Gastrocnemius medialis (tissue), 4 donors: Measurements from ENCODE around the gene RPA3. TPM values are rescaled to one million over a fixed set of nuclear protein-coding genes. Genes with fewer than 3 reads are reported as not detected.

ENCODE experiments used
- ATAC-seq, 2 donors: fragments of 150-250 bp; one replicate each; pipeline ENCODE4 v1.9.1; 2016
- DNase-seq, 2 donors: peaks; one replicate each; pipeline ENCODE4 v3.0.0-alpha.2; 2019
- H3K27ac ChIP-seq, 4 donors: fragments of 200-600 bp; sonication (generic); 1 replicate in 1 of 4; 2 replicates in 3 of 4; pipeline ENCODE4 v1.5.1; 2016 to 2018; ENCODE audit warnings: mild to moderate bottlenecking in 2 of 4, moderate library complexity in 1 of 4
- H3K27me3 ChIP-seq, 3 donors: fragments of 200-600 bp; sonication (generic) in 2 of 3; 1 replicate in 1 of 3; 2 replicates in 2 of 3; pipeline versions ENCODE4 v1.5.1 to v1.6.0; 2016 to 2019; ENCODE audit warnings: mild to moderate bottlenecking in 1 of 3, moderate library complexity in 1 of 3
- H3K36me3 ChIP-seq, 2 donors: fragments of 200-600 bp; sonication (generic) in 1 of 2; one replicate each; pipeline ENCODE4 v1.5.1; 2017 to 2018
- H3K4me1 ChIP-seq, 2 donors: fragments of 200-600 bp; sonication (generic) in 1 of 2; one replicate each; pipeline ENCODE4 v1.5.1; 2016 to 2017; ENCODE audit warnings: mild to moderate bottlenecking in 2 of 2
- H3K4me3 ChIP-seq, 4 donors: fragments of 200-600 bp; sonication (generic) in 3 of 4; 1 replicate in 1 of 4; 2 replicates in 3 of 4; pipeline ENCODE4 v1.5.1; 2016 to 2019; ENCODE audit warnings: mild to moderate bottlenecking in 2 of 4
- H3K9me3 ChIP-seq, 3 donors: fragments of 200-600 bp; sonication (generic) in 2 of 3; 1 replicate in 1 of 3; 2 replicates in 2 of 3; pipeline ENCODE4 v1.5.1; 2016 to 2019
- CTCF ChIP-seq, 5 experiments: fragments of 450-650 bp in 3 of 5; fragments of 200-600 bp in 2 of 5; sonication (generic) in 2 of 5; IDR thresholded peaks in 4 of 5; conservative IDR thresholded peaks in 1 of 5; 1 replicate in 4 of 5; 2 replicates in 1 of 5; pipeline ENCODE4 v1.5.1; 2016 to 2019; ENCODE audit warnings: antibody characterized with exemption in 5 of 5, mild to moderate bottlenecking in 3 of 5, moderate library complexity in 3 of 5
- POLR2A ChIP-seq, 2 donors: fragments of 450-650 bp; IDR thresholded peaks; one replicate each; pipeline ENCODE4 v1.6.1; 2017; ENCODE audit warnings: antibody characterized with exemption in 2 of 2, mild to moderate bottlenecking in 2 of 2, moderate library complexity in 2 of 2
- in situ Hi-C, 4 donors: fragments of 200-750 bp; cut with MboI; loops; one replicate each; pipeline versions ENCODE4 v1.15.0 to v1.8.0; 2017; ENCODE audit warnings: low sequenced_read_pairs in 4 of 4
- intact Hi-C: fragments of 100-400 bp; cut with DNase I; formaldehyde crosslinking; loops from one replicate; pipeline ENCODE4 v1.15.1; 2023; ENCODE audit warnings: low total_unique reads
- total RNA-seq, 4 donors: library from RNA; depleted of rRNA; stranded (reverse); fragments of >200 nt; gene quantifications; one replicate each; pipeline versions ENCODE4 v1.1.0 to v1.2.3, GENCODE V29; 2016

RPA3 gene
- total RNA-seq, 4 donors from 2014 or later = 4.7 to 14.3 (median 12.5) TPM

GRCh38 chr7:7650682-7651206 is 67.7 kb downstream of the RPA3 start:
- in situ Hi-C loops = loop anchor here in 1 of 4 donors (25.0 kb wide), 1 partner anchor 562 kb away; no protein-coding TSS in a partner anchor

GRCh38 chr7:7647495-7648036 is 70.8 kb downstream of the RPA3 start:
- Histone ChIP-seq H3K9me3 (no peaks in the 10 kb centered on the region), H3K36me3 (no peaks in the 10 kb centered on the region), H3K27me3 (no peaks in the 10 kb centered on the region), H3K4me3 (no peak overlapping the region), H3K27ac (no peak overlapping the region), H3K4me1 (no peaks in the 10 kb centered on the region)
- TF ChIP-seq CTCF (IDR thresholded peaks at IDR 0.05 in 4 of 5, conservative IDR thresholded peaks at IDR 0.05 in 1 of 5) = no peak
- TF ChIP-seq POLR2A (IDR thresholded peaks at IDR 0.05) = no peak
- in situ Hi-C loops = loop anchor here in 2 of 4 donors (10.0 to 25.0 kb wide), 2 partner anchors 63 to 315 kb away; partner anchors contain the start of gene GLCCI1 (in 1 of the 2)
- ATAC-seq (no peak), DNase-seq (no peak)
- intact Hi-C loops = no loop called here

More at GRCh38 chr7:7650682-7651206, 67.7 kb downstream of the RPA3 start:
- H3K27ac ChIP-seq = no peak overlapping the region
- no peak for TF ChIP-seq POLR2A (IDR thresholded peaks at IDR 0.05)
- TF ChIP-seq CTCF (IDR thresholded peaks at IDR 0.05 in 4 of 5, conservative IDR thresholded peaks at IDR 0.05 in 1 of 5) = no peak
- no peaks in the 10 kb centered on the region for H3K36me3 ChIP-seq
- ATAC-seq = no peak
- no peaks in the 10 kb centered on the region for H3K9me3 ChIP-seq
- intact Hi-C loops = no loop called here
- H3K4me1 ChIP-seq = peaks cover 7 to 15% of the 10 kb centered on the region in 2 donors
- H3K27me3 ChIP-seq = no peaks in the 10 kb centered on the region
- H3K4me3 ChIP-seq = no peak overlapping the region
- no peak for DNase-seq

- no peak for DNase-seq
- ATAC-seq = no peak
- H3K36me3 ChIP-seq = peaks cover 0 to 3% of the 10 kb centered on the region in 2 donors
- TF ChIP-seq POLR2A (IDR thresholded peaks at IDR 0.05) (no peak), CTCF (IDR thresholded peaks at IDR 0.05 in 4 of 5, conservative IDR thresholded peaks at IDR 0.05 in 1 of 5) (no peak)
- in situ Hi-C loops (loop anchor here in 2 of 4 donors (10.0 to 25.0 kb wide), 2 partner anchors 57 to 320 kb away; partner anchors contain the start of gene GLCCI1 (in 1 of the 2)), intact Hi-C loops (loop anchor here (5.0 kb wide), 3 partner anchors 45 to 460 kb away; partner anchors contain the start of genes C1GALT1 and GLCCI1)
- H3K4me1 ChIP-seq = peaks cover 12 to 16% of the 10 kb centered on the region in 2 donors
- no peaks in the 10 kb centered on the region for H3K27me3 ChIP-seq
- H3K4me3 ChIP-seq = no peak overlapping the region
- no peaks in the 10 kb centered on the region for H3K9me3 ChIP-seq
- H3K27ac ChIP-seq = no peak overlapping the region
These were observed 76.3 kb downstream of the RPA3 start for GRCh38 chr7:7642081-7642480.

- in situ Hi-C loops = loop anchor here in 2 of 4 donors (10.0 to 25.0 kb wide), 2 partner anchors 56 to 321 kb away; partner anchors contain the start of gene GLCCI1 (in 1 of the 2)
- intact Hi-C loops = loop anchor here (2.0 to 5.0 kb wide), 4 partner anchors 46 to 459 kb away; partner anchors contain the start of genes C1GALT1, GLCCI1 and MIOS
- H3K4me1 ChIP-seq = peaks cover 12 to 16% of the 10 kb centered on the region in 2 donors
- peaks cover 0 to 6% of the 10 kb centered on the region in 2 donors for H3K36me3 ChIP-seq
- TF ChIP-seq CTCF (IDR thresholded peaks at IDR 0.05 in 4 of 5, conservative IDR thresholded peaks at IDR 0.05 in 1 of 5) (no peak), POLR2A (IDR thresholded peaks at IDR 0.05) (no peak)
- peak overlapping the region; percentile 81 to 97 (median 90) for H3K4me3 ChIP-seq
- H3K27ac ChIP-seq = peak overlapping the region; percentile 86 to 91 (median 90)
- H3K27me3 ChIP-seq = no peaks in the 10 kb centered on the region
- H3K9me3 ChIP-seq = no peaks in the 10 kb centered on the region
- peak in 1 of 2 donors; percentile 3 for ATAC-seq
- DNase-seq = no peak
These were observed 77.2 kb downstream of the RPA3 start for GRCh38 chr7:7641129-7641663.
